ENCODE measurements around the gene SHMT2. TPM values are rescaled to one million over a fixed set of nuclear protein-coding genes. Genes with fewer than 3 reads are reported as not detected.

Gene SHMT2
- total and polyA plus RNA-seq, 5 donors from 2014 or later, result 108 to 300 (median 219) TPM

GRCh38 chr12:57216921-57217879 lies 12.3 kb upstream of the SHMT2 start:
- H3K36me3 Mint-ChIP-seq, result peaks cover 3% of the 10 kb centered on the region
- H3K27me3 Mint-ChIP-seq, result peaks cover 81% of the 10 kb centered on the region
- H3K27ac Mint-ChIP-seq, result peak overlapping the region in 1 of 3 donors; percentile 76
- peaks cover 4 to 68% (median 39%) of the 10 kb centered on the region in 4 donors for H3K4me1 Mint-ChIP-seq
- H3K27ac ChIP-seq (ENCODE audit: insufficient read depth, low read length, poor library complexity, severe bottlenecking), result no peak overlapping the region
- peak overlapping the region; percentile 82 to 90 (median 84) for H3K4me3 Mint-ChIP-seq
- DNase-seq (peak in 2 of 3 donors; percentile 24 to 30), ATAC-seq (ENCODE audit: low read depth in 2 of 2) (no peak)
- no peak overlapping the region for H3K4me3 ChIP-seq (ENCODE audit: low read depth, low read length)
- H3K36me3 ChIP-seq (ENCODE audit: control insufficient read depth, insufficient read depth, low read length), result no peaks in the 10 kb centered on the region
- H3K27me3 ChIP-seq (ENCODE audit: control insufficient read depth, insufficient read depth, low read length), result peaks cover 48% of the 10 kb centered on the region
- peaks cover 51% of the 10 kb centered on the region for H3K4me1 ChIP-seq (ENCODE audit: control insufficient read depth, insufficient read depth, low read length, poor library complexity, severe bottlenecking)
- H3K9me3 ChIP-seq (ENCODE audit: control insufficient read depth in 2 of 2, low read length in 2 of 2), result no peaks in the 10 kb centered on the region
- peaks cover 0 to 3% (median 0%) of the 10 kb centered on the region in 7 donors for H3K9me3 Mint-ChIP-seq

GRCh38 chr12:57218030-57218853 lies 11.3 kb upstream of the SHMT2 start:
- no peak for DNase-seq
- Histone ChIP-seq H3K4me3 (ENCODE audit: low read depth, low read length) (no peak overlapping the region), H3K27ac (ENCODE audit: insufficient read depth, low read length, poor library complexity, severe bottlenecking) (no peak overlapping the region), H3K9me3 (ENCODE audit: control insufficient read depth in 2 of 2, low read length in 2 of 2) (no peaks in the 10 kb centered on the region), H3K27me3 (ENCODE audit: control insufficient read depth, insufficient read depth, low read length) (peaks cover 53% of the 10 kb centered on the region), H3K4me1 (ENCODE audit: control insufficient read depth, insufficient read depth, low read length, poor library complexity, severe bottlenecking) (peaks cover 47% of the 10 kb centered on the region), H3K36me3 (ENCODE audit: control insufficient read depth, insufficient read depth, low read length) (no peaks in the 10 kb centered on the region)
- Mint-ChIP-seq H3K4me3 (peak overlapping the region in 3 of 4 donors; percentile 48 to 83 (median 82)), H3K9me3 (peaks cover 0 to 3% (median 0%) of the 10 kb centered on the region in 7 donors), H3K4me1 (peaks cover 4 to 64% (median 38%) of the 10 kb centered on the region in 4 donors), H3K27ac (peak overlapping the region in 1 of 3 donors; percentile 67), H3K27me3 (peaks cover 85% of the 10 kb centered on the region), H3K36me3 (peaks cover 3% of the 10 kb centered on the region)
- no peak for ATAC-seq (ENCODE audit: low read depth in 2 of 2)

GRCh38 chr12:57219205-57219992 lies 10.1 kb upstream of the SHMT2 start:
- ATAC-seq (ENCODE audit: low read depth in 2 of 2) (no peak), DNase-seq (no peak)
- Mint-ChIP-seq H3K36me3 (peaks cover 3% of the 10 kb centered on the region), H3K9me3 (peaks cover 0 to 3% (median 0%) of the 10 kb centered on the region in 7 donors), H3K27ac (no peak overlapping the region), H3K4me1 (peaks cover 0 to 56% (median 30%) of the 10 kb centered on the region in 4 donors), H3K27me3 (peaks cover 85% of the 10 kb centered on the region), H3K4me3 (peak overlapping the region in 2 of 4 donors; percentile 41 to 83)
- Histone ChIP-seq H3K27me3 (ENCODE audit: control insufficient read depth, insufficient read depth, low read length) (peaks cover 50% of the 10 kb centered on the region), H3K36me3 (ENCODE audit: control insufficient read depth, insufficient read depth, low read length) (no peaks in the 10 kb centered on the region), H3K27ac (ENCODE audit: insufficient read depth, low read length, poor library complexity, severe bottlenecking) (no peak overlapping the region), H3K4me1 (ENCODE audit: control insufficient read depth, insufficient read depth, low read length, poor library complexity, severe bottlenecking) (peaks cover 36% of the 10 kb centered on the region), H3K9me3 (ENCODE audit: control insufficient read depth in 2 of 2, low read length in 2 of 2) (no peaks in the 10 kb centered on the region), H3K4me3 (ENCODE audit: low read depth, low read length) (no peak overlapping the region)

- Histone ChIP-seq H3K4me1 (ENCODE audit: control insufficient read depth, insufficient read depth, low read length, poor library complexity, severe bottlenecking) (peaks cover 38% of the 10 kb centered on the region), H3K9me3 (ENCODE audit: control insufficient read depth in 2 of 2, low read length in 2 of 2) (no peaks in the 10 kb centered on the region), H3K4me3 (ENCODE audit: low read depth, low read length) (no peak overlapping the region), H3K27me3 (ENCODE audit: control insufficient read depth, insufficient read depth, low read length) (peaks cover 44% of the 10 kb centered on the region), H3K36me3 (ENCODE audit: control insufficient read depth, insufficient read depth, low read length) (no peaks in the 10 kb centered on the region), H3K27ac (ENCODE audit: insufficient read depth, low read length, poor library complexity, severe bottlenecking) (no peak overlapping the region)
- Mint-ChIP-seq H3K27ac (no peak overlapping the region), H3K9me3 (peaks cover 0 to 3% (median 0%) of the 10 kb centered on the region in 7 donors), H3K4me1 (peaks cover 0 to 52% (median 28%) of the 10 kb centered on the region in 4 donors), H3K27me3 (peaks cover 79% of the 10 kb centered on the region), H3K4me3 (peak overlapping the region in 2 of 4 donors; percentile 41 to 42), H3K36me3 (peaks cover 3% of the 10 kb centered on the region)
- DNase-seq (no peak), ATAC-seq (ENCODE audit: low read depth in 2 of 2) (no peak)
These were observed 9.3 kb upstream of the SHMT2 start for GRCh38 chr12:57219993-57220754.

- peaks cover 73% of the 10 kb centered on the region for H3K27me3 Mint-ChIP-seq
- peak overlapping the region in 2 of 4 donors; percentile 11 to 27 for H3K4me3 Mint-ChIP-seq
- DNase-seq (no peak), ATAC-seq (ENCODE audit: low read depth in 2 of 2) (no peak)
- H3K27ac Mint-ChIP-seq, result no peak overlapping the region
- no peak overlapping the region for H3K4me3 ChIP-seq (ENCODE audit: low read depth, low read length)
- peaks cover 0 to 4% (median 0%) of the 10 kb centered on the region in 7 donors for H3K9me3 Mint-ChIP-seq
- H3K27me3 ChIP-seq (ENCODE audit: control insufficient read depth, insufficient read depth, low read length), result peaks cover 38% of the 10 kb centered on the region
- no peaks in the 10 kb centered on the region for H3K9me3 ChIP-seq (ENCODE audit: control insufficient read depth in 2 of 2, low read length in 2 of 2)
- H3K4me1 Mint-ChIP-seq, result peaks cover 0 to 51% (median 23%) of the 10 kb centered on the region in 4 donors
- peaks cover 3% of the 10 kb centered on the region for H3K36me3 Mint-ChIP-seq
- H3K4me1 ChIP-seq (ENCODE audit: control insufficient read depth, insufficient read depth, low read length, poor library complexity, severe bottlenecking), result peaks cover 38% of the 10 kb centered on the region
- no peaks in the 10 kb centered on the region for H3K36me3 ChIP-seq (ENCODE audit: control insufficient read depth, insufficient read depth, low read length)
- no peak overlapping the region for H3K27ac ChIP-seq (ENCODE audit: insufficient read depth, low read length, poor library complexity, severe bottlenecking)
These were observed 8.7 kb upstream of the SHMT2 start for GRCh38 chr12:57220770-57221168.

GRCh38 chr12:57221169-57221917 lies 8.2 kb upstream of the SHMT2 start:
- DNase-seq (no peak), ATAC-seq (ENCODE audit: low read depth in 2 of 2) (no peak)
- Histone ChIP-seq H3K4me1 (ENCODE audit: control insufficient read depth, insufficient read depth, low read length, poor library complexity, severe bottlenecking) (peaks cover 36% of the 10 kb centered on the region), H3K4me3 (ENCODE audit: low read depth, low read length) (no peak overlapping the region), H3K36me3 (ENCODE audit: control insufficient read depth, insufficient read depth, low read length) (no peaks in the 10 kb centered on the region), H3K27me3 (ENCODE audit: control insufficient read depth, insufficient read depth, low read length) (peaks cover 38% of the 10 kb centered on the region), H3K9me3 (ENCODE audit: control insufficient read depth in 2 of 2, low read length in 2 of 2) (no peaks in the 10 kb centered on the region), H3K27ac (ENCODE audit: insufficient read depth, low read length, poor library complexity, severe bottlenecking) (no peak overlapping the region)
- H3K4me3 Mint-ChIP-seq, result peak overlapping the region in 2 of 4 donors; percentile 11 to 27
- H3K9me3 Mint-ChIP-seq, result peaks cover 0 to 4% (median 0%) of the 10 kb centered on the region in 7 donors
- H3K27me3 Mint-ChIP-seq, result peaks cover 71% of the 10 kb centered on the region
- peaks cover 3% of the 10 kb centered on the region for H3K36me3 Mint-ChIP-seq
- peaks cover 0 to 51% (median 23%) of the 10 kb centered on the region in 4 donors for H3K4me1 Mint-ChIP-seq
- no peak overlapping the region for H3K27ac Mint-ChIP-seq

All from CD4-positive, CD25-positive, alpha-beta regulatory T cell (primary cell).